ENCODE results near the gene WDR88.

DNA sequence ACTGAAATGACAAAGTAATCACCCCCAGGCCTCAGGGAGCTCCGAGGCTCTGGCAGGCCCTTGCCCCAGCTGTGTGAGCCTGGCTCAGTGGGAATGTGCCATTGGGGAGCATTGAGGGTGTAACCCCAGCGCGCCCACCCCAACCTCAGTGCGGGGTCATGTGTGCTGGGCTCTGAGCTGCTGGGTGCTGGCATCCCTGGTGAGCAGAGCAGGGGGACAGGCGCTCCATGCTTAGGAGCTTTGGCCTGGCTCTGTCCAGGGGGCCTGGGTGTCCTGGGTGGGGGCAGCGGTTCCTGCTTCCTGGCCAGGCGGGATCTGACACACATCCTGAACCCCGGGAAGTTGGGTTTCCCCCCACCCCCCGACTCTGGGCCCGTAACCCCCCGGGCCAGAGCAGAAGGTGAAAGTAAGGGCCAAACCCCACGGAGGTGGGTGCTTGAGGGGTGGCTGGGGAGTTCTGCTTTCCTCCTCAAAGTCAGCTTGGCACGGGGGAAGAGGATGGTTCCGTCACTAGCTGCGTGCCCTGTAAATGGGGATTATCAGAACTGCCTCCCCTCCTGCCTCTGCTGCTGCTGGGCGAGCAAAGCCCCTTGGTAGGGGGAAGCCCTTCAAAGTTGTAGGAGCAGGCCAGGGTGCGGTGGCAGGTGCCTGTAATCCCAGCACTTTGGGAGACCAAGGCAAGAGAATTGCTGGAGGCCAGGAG, 63.9 kb downstream of the WDR88 start:
- TF ChIP-seq TARDBP (IDR thresholded peaks at IDR 0.05) = no peak
- TF ChIP-seq ARNT (IDR thresholded peaks at IDR 0.05) = no peak
- no peak for TF ChIP-seq NFRKB (IDR thresholded peaks at IDR 0.05)

Measured in HEK293T (cell line).